GM23248 (cell line): ENCODE measurements around the gene SMYD3. TPM values are rescaled to one million over a fixed set of nuclear protein-coding genes. Genes with fewer than 3 reads are reported as not detected.

Experiments used
- DNase-seq: peaks from one replicate; pipeline ENCODE4 v3.0.0-alpha.2; 2015
- H2AFZ ChIP-seq: fragments of 200-600 bp; sonication (generic); 2 replicates; pipeline ENCODE4 v1.6.1; 2016; ENCODE audit warnings: antibody characterized with exemption
- H3F3A ChIP-seq: fragments of 200-600 bp; sonication (generic); 2 replicates; pipeline ENCODE4 v1.6.1; 2016; ENCODE audit warnings: mild to moderate bottlenecking, antibody characterized with exemption, mixed run types; ENCODE audit not compliant: insufficient read depth
- H3K27ac ChIP-seq: fragments of 200-600 bp; sonication (generic); 2 replicates; pipeline ENCODE4 v1.5.1; 2016; ENCODE audit warnings: mild to moderate bottlenecking
- H3K27me3 ChIP-seq: fragments of 200-600 bp; sonication (generic); replicated peaks from 2 replicates; pipeline ENCODE4 v1.6.1; 2016; ENCODE audit warnings: mild to moderate bottlenecking; ENCODE audit not compliant: insufficient read depth
- H3K36me3 ChIP-seq: fragments of 200-600 bp; sonication (generic); 2 replicates; pipeline ENCODE4 v1.6.1; 2016; ENCODE audit warnings: low read depth, mild to moderate bottlenecking
- H3K4me1 ChIP-seq: fragments of 200-600 bp; sonication (generic); 2 replicates; pipeline ENCODE4 v1.6.1; 2016; ENCODE audit warnings: mild to moderate bottlenecking; ENCODE audit not compliant: insufficient read depth
- H3K4me2 ChIP-seq: fragments of 200-600 bp; sonication (generic); one replicate; pipeline ENCODE4 v1.6.1; 2016; ENCODE audit warnings: mild to moderate bottlenecking; ENCODE audit not compliant: unreplicated experiment
- H3K4me3 ChIP-seq: fragments of 200-600 bp; sonication (generic); 2 replicates; pipeline ENCODE4 v1.5.1; 2016; ENCODE audit warnings: mild to moderate bottlenecking
- H3K79me2 ChIP-seq: fragments of 200-600 bp; sonication (generic); 2 replicates; pipeline ENCODE4 v1.6.1; 2016; ENCODE audit warnings: mild to moderate bottlenecking; ENCODE audit not compliant: insufficient read depth
- H3K9ac ChIP-seq: fragments of 200-600 bp; sonication (generic); 2 replicates; pipeline ENCODE4 v1.6.1; 2016; ENCODE audit warnings: mild to moderate bottlenecking
- H3K9me2 ChIP-seq: fragments of 200-600 bp; sonication (generic); 2 replicates; pipeline ENCODE4 v1.6.1; 2016; ENCODE audit warnings: mixed run types, mild to moderate bottlenecking, moderate library complexity; ENCODE audit not compliant: insufficient read depth
- H3K9me3 ChIP-seq: fragments of 200-600 bp; sonication (generic); one replicate; pipeline ENCODE4 v1.6.1; 2017; ENCODE audit warnings: low read depth
- H4K20me1 ChIP-seq: fragments of 200-600 bp; sonication (generic); 2 replicates; pipeline ENCODE4 v1.6.0; 2016; ENCODE audit not compliant: insufficient read depth
- EZH2 ChIP-seq: fragments of 200-600 bp; sonication (generic); IDR thresholded peaks from 2 replicates; pipeline ENCODE4 v1.6.1; 2018; ENCODE audit warnings: antibody characterized with exemption, mild to moderate bottlenecking; ENCODE audit not compliant: insufficient read depth, poor library complexity, severe bottlenecking
- EZH2phosphoT487 ChIP-seq: fragments of 200-600 bp; sonication (generic); IDR thresholded peaks from 2 replicates; pipeline ENCODE4 v1.6.1; 2018; ENCODE audit warnings: antibody characterized with exemption, moderate library complexity, mild to moderate bottlenecking, low read depth; ENCODE audit not compliant: insufficient read depth
- WGBS, 2 experiments: methylation state at CpG; one replicate each; pipeline ENCODE4 v1.1.6; 2015 to 2017; ENCODE audit warnings: low lambda C conversion rate in 2 of 2, low coverage in 1 of 2; ENCODE audit errors: missing lambda C conversion rate in 2 of 2; 5-methylcytosine and 5-hydroxymethylcytosine counted together
- in situ Hi-C: fragments of 300-500 bp; cut with MboI; formaldehyde crosslinking; loops from 2 replicates; pipeline ENCODE4 v1.15.0; 2020
- polyA plus RNA-seq: library from polyadenylated mRNA; unstranded; fragments of >200 nt; fragmentation: Nextera tagmentation; extraction: Ambion mirVana; gene quantifications from 2 replicates; pipeline ENCODE4 v1.2.1, GENCODE V29; 2016
- total RNA-seq: library from RNA; depleted of rRNA; stranded (reverse); fragments of >200 nt; shearing (Covaris generic); gene quantifications from 2 replicates; pipeline ENCODE4 v1.2.3, GENCODE V29; 2014

SMYD3 gene
- total and polyA plus RNA-seq, 2 experiments from 2014 or later, result 32.1 to 44.8 TPM

DNA sequence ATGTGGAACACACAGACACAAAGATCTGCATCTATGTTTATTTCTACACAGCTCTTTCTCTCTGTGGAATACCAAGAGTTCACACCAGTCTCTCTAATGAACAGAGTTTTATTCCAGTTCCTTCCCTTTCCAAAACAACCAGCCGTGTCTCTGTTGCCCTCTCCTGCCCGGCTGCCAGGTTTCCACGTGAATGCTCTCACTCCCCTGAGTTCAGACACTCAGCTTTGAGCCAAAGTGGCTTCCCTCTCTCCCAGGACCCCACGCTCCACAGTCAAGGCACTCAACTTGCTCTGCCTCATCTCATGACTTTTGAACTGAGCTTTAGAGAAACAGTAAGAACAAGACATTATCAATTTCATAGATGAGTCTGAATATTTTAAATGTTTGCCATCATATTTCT lies 488.9 kb downstream of the SMYD3 start:
- 80% methylated on average over 4 of the region's 4 CpGs for WGBS, 2 experiments

DNA sequence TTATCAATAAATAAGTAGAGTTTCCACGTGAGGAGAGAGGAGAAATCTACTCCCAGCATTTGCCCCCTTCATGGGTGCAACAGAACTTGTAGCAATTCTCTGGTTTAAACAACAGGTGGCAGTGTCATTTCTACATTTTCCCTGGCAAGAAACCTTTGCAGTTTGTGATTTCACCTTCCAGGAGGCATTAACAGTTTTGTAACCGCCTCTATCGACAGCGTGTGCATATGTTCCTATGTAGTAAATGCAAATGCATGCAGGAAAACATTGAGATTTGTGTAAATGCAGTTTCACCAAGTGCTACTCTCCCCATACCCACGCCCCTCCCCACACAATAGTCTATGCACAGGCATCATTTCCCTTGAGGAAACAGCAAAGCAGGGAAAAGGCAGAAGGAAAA lies 494.7 kb downstream of the SMYD3 start:
- Histone ChIP-seq H3K4me3 (no peak overlapping the region), H3K36me3 (no peaks in the 10 kb centered on the region), H3K79me2 (no peaks in the 10 kb centered on the region), H3K27me3 (no peaks in the 10 kb centered on the region), H3K27ac (no peak overlapping the region), H3F3A (no peaks in the 10 kb centered on the region), H3K4me1 (no peaks in the 10 kb centered on the region), H3K4me2 (no peak overlapping the region), H4K20me1 (no peaks in the 10 kb centered on the region), H3K9me2 (no peaks in the 10 kb centered on the region), H3K9me3 (no peaks in the 10 kb centered on the region), H3K9ac (no peak overlapping the region), H2AFZ (no peak overlapping the region)
- WGBS, 2 experiments, result 56 to 63% methylated on average over 5 of the region's 5 CpGs
- peak; percentile 59 for DNase-seq
- in situ Hi-C loops, result loop anchor here (25.0 kb wide), 1 partner anchor 450 kb away; no protein-coding TSS in a partner anchor
- TF ChIP-seq EZH2phosphoT487 (no peak), EZH2 (no peak)

More for the DNA sequence above, 488.9 kb downstream of the SMYD3 start:
- no peaks in the 10 kb centered on the region for H3K9me2 ChIP-seq
- H3K36me3 ChIP-seq, result no peaks in the 10 kb centered on the region
- H3K79me2 ChIP-seq, result no peaks in the 10 kb centered on the region
- in situ Hi-C loops, result loop anchor here (25.0 kb wide), 1 partner anchor 444 kb away; no protein-coding TSS in a partner anchor
- no peaks in the 10 kb centered on the region for H3F3A ChIP-seq
- no peak overlapping the region for H3K4me2 ChIP-seq
- no peaks in the 10 kb centered on the region for H3K9me3 ChIP-seq
- no peak overlapping the region for H3K4me3 ChIP-seq
- no peaks in the 10 kb centered on the region for H3K27me3 ChIP-seq
- TF ChIP-seq EZH2phosphoT487 (no peak), EZH2 (no peak)
- no peak overlapping the region for H3K27ac ChIP-seq
- no peak overlapping the region for H3K9ac ChIP-seq
- no peaks in the 10 kb centered on the region for H3K4me1 ChIP-seq
- DNase-seq, result no peak
- H4K20me1 ChIP-seq, result no peaks in the 10 kb centered on the region
- no peak overlapping the region for H2AFZ ChIP-seq

DNA sequence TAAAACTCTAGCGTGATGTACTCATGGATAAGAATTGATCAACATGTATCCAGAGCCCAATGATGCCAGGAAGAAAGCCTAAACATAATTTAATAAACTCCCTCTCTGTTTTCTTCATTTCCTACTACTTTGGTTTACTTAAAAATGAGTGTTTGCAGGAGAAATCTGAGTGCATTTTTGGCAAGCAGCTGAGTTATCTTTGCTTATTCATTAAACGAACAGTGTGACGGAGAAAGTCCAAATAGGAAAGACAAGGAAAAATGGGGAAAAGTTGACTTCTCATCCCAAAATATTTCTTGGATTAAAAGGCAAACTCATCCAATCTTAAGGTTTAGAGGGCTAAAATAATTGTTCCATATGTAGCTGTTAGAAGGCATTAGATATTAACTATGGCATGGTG lies 496.7 kb downstream of the SMYD3 start:
- Histone ChIP-seq H3K27ac (no peak overlapping the region), H3K9me3 (no peaks in the 10 kb centered on the region), H4K20me1 (no peaks in the 10 kb centered on the region), H3K79me2 (no peaks in the 10 kb centered on the region), H3K4me1 (peaks cover 6% of the 10 kb centered on the region), H3K36me3 (no peaks in the 10 kb centered on the region), H3K27me3 (no peaks in the 10 kb centered on the region), H3K9ac (no peak overlapping the region), H3K4me2 (no peak overlapping the region), H3F3A (peaks cover 7% of the 10 kb centered on the region; the same call in 1 of the 2 replicates), H3K4me3 (no peak overlapping the region), H3K9me2 (no peaks in the 10 kb centered on the region), H2AFZ (no peak overlapping the region)
- TF ChIP-seq EZH2 (no peak), EZH2phosphoT487 (no peak)
- in situ Hi-C loops, result loop anchor here (25.0 kb wide), 1 partner anchor 452 kb away; no protein-coding TSS in a partner anchor
- 96 to 98% methylated on average over 3 of the region's 3 CpGs for WGBS, 2 experiments
- no peak for DNase-seq

DNA sequence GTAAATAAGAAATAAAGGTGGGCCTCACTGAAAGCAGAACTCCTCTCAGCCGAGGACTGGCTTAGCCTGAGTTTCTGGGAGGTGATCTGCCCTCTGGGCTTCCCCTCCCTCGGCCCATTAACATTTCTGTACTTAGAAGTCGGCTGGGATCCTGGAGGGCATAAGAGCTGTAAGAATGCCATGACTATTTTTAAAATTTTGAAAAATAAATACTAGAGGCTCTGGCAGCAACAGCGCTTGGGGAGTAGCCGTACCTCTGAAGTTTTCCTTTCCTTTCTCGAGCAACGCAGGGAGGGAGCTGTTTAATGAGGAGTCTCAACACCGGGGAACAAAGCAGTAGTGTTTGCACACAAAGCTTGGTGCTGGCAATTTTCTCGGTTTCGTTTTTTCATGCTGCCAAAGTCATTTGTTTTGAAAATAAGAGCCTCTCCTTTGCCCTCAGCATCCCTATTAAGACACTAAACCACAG lies 498.7 kb downstream of the SMYD3 start:
- H3K79me2 ChIP-seq, result no peaks in the 10 kb centered on the region
- H3F3A ChIP-seq, result peaks cover 17% of the 10 kb centered on the region; the same call in 1 of the 2 replicates
- H4K20me1 ChIP-seq, result no peaks in the 10 kb centered on the region
- in situ Hi-C loops, result loop anchor here (25.0 kb wide), 1 partner anchor 454 kb away; no protein-coding TSS in a partner anchor
- 96 to 98% methylated on average over 10 of the region's 10 CpGs for WGBS, 2 experiments
- no peak overlapping the region for H3K9ac ChIP-seq
- peaks cover 19% of the 10 kb centered on the region for H3K4me1 ChIP-seq
- no peaks in the 10 kb centered on the region for H3K27me3 ChIP-seq
- H3K4me3 ChIP-seq, result no peak overlapping the region
- H3K9me3 ChIP-seq, result no peaks in the 10 kb centered on the region
- H3K9me2 ChIP-seq, result no peaks in the 10 kb centered on the region
- no peak overlapping the region for H2AFZ ChIP-seq
- DNase-seq, result no peak
- H3K36me3 ChIP-seq, result no peaks in the 10 kb centered on the region
- H3K4me2 ChIP-seq, result no peak overlapping the region
- no peak overlapping the region for H3K27ac ChIP-seq
- TF ChIP-seq EZH2phosphoT487 (no peak), EZH2 (no peak)
